ENCODE data around the gene FAM117A.

DNA sequence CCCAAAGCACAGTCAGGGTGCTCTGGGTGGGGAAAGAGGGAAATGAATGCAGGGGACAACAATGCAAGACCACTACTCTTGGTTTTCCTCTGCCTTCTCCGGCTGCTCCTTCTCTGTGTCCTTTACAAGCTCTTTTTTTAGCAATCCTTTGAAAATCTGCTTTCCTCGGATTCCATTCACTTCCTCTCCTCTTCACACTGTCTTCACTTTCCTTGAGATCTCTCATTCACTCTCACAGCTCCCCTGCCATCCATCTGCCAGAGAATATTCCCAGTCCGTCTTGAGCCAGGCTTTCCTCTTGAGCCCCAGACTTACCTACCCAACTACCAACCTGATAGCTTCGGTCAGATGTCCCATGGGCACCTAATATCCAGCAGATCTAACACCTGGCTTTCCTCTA is 75.1 kb downstream of the FAM117A start:
- TF ChIP-seq, protein P1, sequence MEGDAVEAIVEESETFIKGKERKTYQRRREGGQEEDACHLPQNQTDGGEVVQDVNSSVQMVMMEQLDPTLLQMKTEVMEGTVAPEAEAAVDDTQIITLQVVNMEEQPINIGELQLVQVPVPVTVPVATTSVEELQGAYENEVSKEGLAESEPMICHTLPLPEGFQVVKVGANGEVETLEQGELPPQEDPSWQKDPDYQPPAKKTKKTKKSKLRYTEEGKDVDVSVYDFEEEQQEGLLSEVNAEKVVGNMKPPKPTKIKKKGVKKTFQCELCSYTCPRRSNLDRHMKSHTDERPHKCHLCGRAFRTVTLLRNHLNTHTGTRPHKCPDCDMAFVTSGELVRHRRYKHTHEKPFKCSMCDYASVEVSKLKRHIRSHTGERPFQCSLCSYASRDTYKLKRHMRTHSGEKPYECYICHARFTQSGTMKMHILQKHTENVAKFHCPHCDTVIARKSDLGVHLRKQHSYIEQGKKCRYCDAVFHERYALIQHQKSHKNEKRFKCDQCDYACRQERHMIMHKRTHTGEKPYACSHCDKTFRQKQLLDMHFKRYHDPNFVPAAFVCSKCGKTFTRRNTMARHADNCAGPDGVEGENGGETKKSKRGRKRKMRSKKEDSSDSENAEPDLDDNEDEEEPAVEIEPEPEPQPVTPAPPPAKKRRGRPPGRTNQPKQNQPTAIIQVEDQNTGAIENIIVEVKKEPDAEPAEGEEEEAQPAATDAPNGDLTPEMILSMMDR (IDR thresholded peaks at IDR 0.05; ENCODE audit: borderline replicate concordance, extremely low read depth, low read length, poor library complexity, severe bottlenecking): no peak
- no peak for TF ChIP-seq EZH2 (IDR thresholded peaks at IDR 0.05; ENCODE audit: borderline replicate concordance, low read depth, low read length, severe bottlenecking)
